GM19099 (cell line): ENCODE results near the gene TPR.

ENCODE experiments used
- POLR2A ChIP-seq: IDR thresholded peaks from 3 replicates; pipeline ENCODE4 v1.6.1; 2011; ENCODE audit warnings: low read depth; ENCODE audit not compliant: insufficient read length; ENCODE audit errors: extremely low read depth

TPR gene

GRCh38 chr1:186375152-186375928 lies at the start of gene TPR, which contains the start of gene ODR4:
Gene TPR (minus strand): TSS chr1:186375253. CDS start chr1:186375028, 225 bp downstream.
Gene ODR4 (plus strand): TSS chr1:186375838. CDS start chr1:186379786, 3,948 bp downstream.
- peak; percentile 85 for TF ChIP-seq POLR2A

- TF ChIP-seq POLR2A = no peak
Measured at GRCh38 chr1:186424539-186424938, 49.5 kb upstream of the TPR start.

- TF ChIP-seq POLR2A = no peak
Measured at GRCh38 chr1:186421446-186421845, 46.4 kb upstream of the TPR start.

- no peak for TF ChIP-seq POLR2A
Measured at GRCh38 chr1:186420923-186421322, 45.9 kb upstream of the TPR start.

- no peak for TF ChIP-seq POLR2A
Measured at GRCh38 chr1:186420311-186420710, 45.3 kb upstream of the TPR start.

- TF ChIP-seq POLR2A = no peak
Measured at GRCh38 chr1:186418503-186418902, 43.5 kb upstream of the TPR start.

GRCh38 chr1:186413319-186413718 lies 38.3 kb upstream of the TPR start:
- TF ChIP-seq POLR2A = no peak

GRCh38 chr1:186409091-186409490 lies 34.0 kb upstream of the TPR start:
- no peak for TF ChIP-seq POLR2A

- no peak for TF ChIP-seq POLR2A
Measured at GRCh38 chr1:186404454-186405051, 29.5 kb upstream of the TPR start.

- TF ChIP-seq POLR2A = no peak
Measured at GRCh38 chr1:186403632-186404031, 28.6 kb upstream of the TPR start.

GRCh38 chr1:186391841-186392240 lies 16.8 kb upstream of the TPR start:
- TF ChIP-seq POLR2A = no peak

- no peak for TF ChIP-seq POLR2A
Measured at GRCh38 chr1:186390925-186391324, 15.9 kb upstream of the TPR start.

- TF ChIP-seq POLR2A = no peak
Measured at GRCh38 chr1:186386725-186387383, 11.8 kb upstream of the TPR start.

- no peak for TF ChIP-seq POLR2A
Measured at GRCh38 chr1:186375929-186376319, 871 bp upstream of the TPR start.

GRCh38 chr1:186374303-186375151 lies 526 bp downstream of the TPR start:
- TF ChIP-seq POLR2A = no peak

- TF ChIP-seq POLR2A = no peak
Measured at GRCh38 chr1:186340772-186341171, 34.3 kb downstream of the TPR start.

- TF ChIP-seq POLR2A = no peak
Measured at GRCh38 chr1:186337554-186337953, 37.5 kb downstream of the TPR start.
